Measurements from ENCODE around the gene FOXE3.

DNA sequence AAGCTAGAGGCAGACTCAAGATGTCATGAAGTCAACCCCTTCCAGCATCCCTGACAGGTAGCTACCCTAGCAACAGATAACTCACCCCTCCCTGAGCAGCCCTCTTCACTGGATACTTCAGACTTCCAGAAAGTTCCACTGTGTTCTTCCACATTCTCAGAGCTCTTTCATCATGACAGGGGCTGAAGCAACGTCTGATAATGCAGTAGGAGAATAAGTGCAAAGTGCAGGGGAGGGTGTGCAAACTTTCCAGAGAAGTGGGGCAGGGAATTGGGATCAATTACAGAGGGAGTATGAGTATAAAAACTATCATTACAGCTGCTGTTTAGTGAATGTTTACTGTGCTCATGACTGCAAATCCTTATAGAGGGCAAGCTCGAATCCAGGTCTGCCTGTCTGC lies 26.4 kb upstream of the FOXE3 start:
- no peak for TF ChIP-seq POLR2A (IDR thresholded peaks at IDR 0.05)
- TF ChIP-seq, protein P1, sequence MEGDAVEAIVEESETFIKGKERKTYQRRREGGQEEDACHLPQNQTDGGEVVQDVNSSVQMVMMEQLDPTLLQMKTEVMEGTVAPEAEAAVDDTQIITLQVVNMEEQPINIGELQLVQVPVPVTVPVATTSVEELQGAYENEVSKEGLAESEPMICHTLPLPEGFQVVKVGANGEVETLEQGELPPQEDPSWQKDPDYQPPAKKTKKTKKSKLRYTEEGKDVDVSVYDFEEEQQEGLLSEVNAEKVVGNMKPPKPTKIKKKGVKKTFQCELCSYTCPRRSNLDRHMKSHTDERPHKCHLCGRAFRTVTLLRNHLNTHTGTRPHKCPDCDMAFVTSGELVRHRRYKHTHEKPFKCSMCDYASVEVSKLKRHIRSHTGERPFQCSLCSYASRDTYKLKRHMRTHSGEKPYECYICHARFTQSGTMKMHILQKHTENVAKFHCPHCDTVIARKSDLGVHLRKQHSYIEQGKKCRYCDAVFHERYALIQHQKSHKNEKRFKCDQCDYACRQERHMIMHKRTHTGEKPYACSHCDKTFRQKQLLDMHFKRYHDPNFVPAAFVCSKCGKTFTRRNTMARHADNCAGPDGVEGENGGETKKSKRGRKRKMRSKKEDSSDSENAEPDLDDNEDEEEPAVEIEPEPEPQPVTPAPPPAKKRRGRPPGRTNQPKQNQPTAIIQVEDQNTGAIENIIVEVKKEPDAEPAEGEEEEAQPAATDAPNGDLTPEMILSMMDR (IDR thresholded peaks at IDR 0.05) = no peak

Measured in testis (tissue), 2 donors.